Sigmoid colon (tissue), 4 donors: ENCODE measurements around the gene CYP2W1.

Source experiments
- CTCF ChIP-seq, 4 experiments: fragments of 450-650 bp in 3 of 4; fragments of 200-600 bp in 1 of 4; IDR thresholded peaks; one replicate each; pipeline ENCODE4 v1.5.1; 2016 to 2019; ENCODE audit warnings: antibody characterized with exemption in 4 of 4, mild to moderate bottlenecking in 3 of 4, moderate library complexity in 2 of 4
- EP300 ChIP-seq, 4 donors: sonication (generic); formaldehyde crosslinking; IDR thresholded peaks; one replicate each; pipeline ENCODE4 v1.6.1; 2017; ENCODE audit warnings: antibody characterized with exemption in 4 of 4
- POLR2A ChIP-seq, 2 donors: fragments of 450-650 bp; IDR thresholded peaks; one replicate each; pipeline ENCODE4 v1.6.1; 2016; ENCODE audit warnings: antibody characterized with exemption in 2 of 2, mild to moderate bottlenecking in 2 of 2, moderate library complexity in 2 of 2
- POLR2AphosphoS5 ChIP-seq, 4 donors: sonication (generic); formaldehyde crosslinking; IDR thresholded peaks; one replicate each; pipeline ENCODE4 v1.6.1; 2017; ENCODE audit warnings: antibody characterized with exemption in 4 of 4

- TF ChIP-seq POLR2A (IDR thresholded peaks at IDR 0.05) (no peak), POLR2AphosphoS5 (IDR thresholded peaks at IDR 0.05) (no peak), CTCF (IDR thresholded peaks at IDR 0.05) (no peak), EP300 (IDR thresholded peaks at IDR 0.05) (no peak)
These were observed 16.3 kb downstream of the CYP2W1 start for GRCh38 chr7:999149-999879.
